Endothelial cell of umbilical vein (primary cell): Measurements from ENCODE around the gene VIPR2. TPM values are rescaled to one million over a fixed set of nuclear protein-coding genes. Genes with fewer than 3 reads are reported as not detected.

Experiments
- BruUV-seq: library from RNA; stranded (reverse); fragments of 400-500 nt; replicated peaks from 2 replicates; lab custom pipeline; 2021; lab: Mats Ljungman, UMichigan
- CTCF ChIA-PET: fragments of 300-600, 350-600 bp; sonication (Branson Sonifier 250); formaldehyde crosslinking; loops from one replicate; lab custom pipeline; 2021; ENCODE audit warnings: antibody characterized with exemption, inconsistent platforms; lab: Charles Lee
- POLR2A ChIA-PET: fragments of 300-600, 350-600 bp; sonication (Branson Sonifier 250); formaldehyde crosslinking; loops from one replicate; lab custom pipeline; 2021; ENCODE audit warnings: antibody characterized with exemption, inconsistent platforms; lab: Charles Lee
- DNase-seq: peaks from one replicate; pipeline ENCODE4 v3.0.0-alpha.2; 2011; ENCODE audit warnings: low read depth, low spot score
- FAIRE-seq: peaks from 2 replicates; lab custom pipeline; 2011; peaks lifted over from hg19 to GRCh38; lab: Jason Lieb, UNC
- H2AFZ ChIP-seq: 2 replicates; pipeline ENCODE4 v1.6.0; 2012; ENCODE audit warnings: low read depth, low read length, control low read depth, inconsistent platforms
- H3K27ac ChIP-seq: 2 replicates; pipeline ENCODE4 v1.5.1; 2011; ENCODE audit warnings: low read depth, mild to moderate bottlenecking, control low read depth, low read length, moderate library complexity; ENCODE audit not compliant: insufficient read depth
- H3K27me3 ChIP-seq, 2 experiments: 2 replicates each; pipeline versions ENCODE4 v1.6.0 to v1.6.1; 2011; ENCODE audit warnings: low read length in 2 of 2, mixed read lengths in 1 of 2; ENCODE audit not compliant: control insufficient read depth in 2 of 2, insufficient read depth in 2 of 2
- H3K36me3 ChIP-seq, 2 experiments: 2 replicates in 1 of 2; 3 replicates in 1 of 2; pipeline ENCODE4 v1.5.1; 2011; ENCODE audit warnings: low read length in 2 of 2, mild to moderate bottlenecking in 1 of 2, moderate library complexity in 1 of 2; ENCODE audit not compliant: control insufficient read depth in 2 of 2, insufficient read depth in 2 of 2; ENCODE audit errors: extremely low read depth in 1 of 2
- H3K4me1 ChIP-seq: 3 replicates; pipeline ENCODE4 v1.5.1; 2011; ENCODE audit warnings: mild to moderate bottlenecking, low read length; ENCODE audit not compliant: control insufficient read depth, insufficient read depth; ENCODE audit errors: extremely low read depth
- H3K4me2 ChIP-seq: 2 replicates; pipeline ENCODE4 v1.6.1; 2011; ENCODE audit warnings: low read length, control low read depth, mixed read lengths; ENCODE audit not compliant: insufficient read depth
- H3K4me3 ChIP-seq, 3 experiments: fragments of 200-600 bp in 1 of 3; sonication (generic), shearing (Covaris generic) in 1 of 3; replicated peaks in 1 of 3; 2 replicates each; pipeline ENCODE4 v1.5.1; 2011 to 2016; ENCODE audit warnings: control low read depth in 3 of 3, low read length in 3 of 3, mild to moderate bottlenecking in 2 of 3, inconsistent platforms in 1 of 3, low read depth in 1 of 3, moderate library complexity in 1 of 3; ENCODE audit not compliant: insufficient read depth in 1 of 3
- H3K79me2 ChIP-seq: 2 replicates; pipeline ENCODE4 v1.6.0; 2012; ENCODE audit warnings: low read length, inconsistent platforms; ENCODE audit not compliant: control insufficient read depth, insufficient read depth
- H3K9ac ChIP-seq: replicated peaks from 2 replicates; pipeline ENCODE3; 2011; ENCODE audit warnings: low read length, control low read depth; ENCODE audit not compliant: insufficient read depth; ENCODE audit errors: extremely low read depth
- H3K9me1 ChIP-seq: replicated peaks from 3 replicates; pipeline ENCODE4 v1.6.0; 2011; ENCODE audit warnings: mild to moderate bottlenecking, low read length; ENCODE audit not compliant: control insufficient read depth, insufficient read depth; ENCODE audit errors: extremely low read depth
- H3K9me3 ChIP-seq: replicated peaks from 2 replicates; pipeline ENCODE4 v1.5.1; 2012; ENCODE audit warnings: low read length, inconsistent platforms; ENCODE audit not compliant: control insufficient read depth, insufficient read depth
- H4K20me1 ChIP-seq: replicated peaks from 2 replicates; pipeline ENCODE3; 2011; ENCODE audit warnings: mild to moderate bottlenecking, low read length; ENCODE audit not compliant: control insufficient read depth, insufficient read depth; ENCODE audit errors: extremely low read depth
- EZH2 ChIP-seq: IDR thresholded peaks from 2 replicates; pipeline ENCODE4 v1.6.1; 2012; ENCODE audit warnings: borderline replicate concordance, low read depth, mild to moderate bottlenecking, moderate library complexity, low read length, inconsistent platforms; ENCODE audit not compliant: severe bottlenecking
- FOS ChIP-seq: IDR thresholded peaks from 2 replicates; pipeline ENCODE4 v1.6.1; 2011; ENCODE audit warnings: mild to moderate bottlenecking, low read length, moderate library complexity, borderline replicate concordance; ENCODE audit not compliant: insufficient read depth
- GATA2 ChIP-seq: IDR thresholded peaks from 2 replicates; pipeline ENCODE4 v1.7.0; 2011; ENCODE audit warnings: low read depth, mild to moderate bottlenecking, moderate library complexity, mixed read lengths, low read length; ENCODE audit not compliant: insufficient read length, insufficient read depth
- JUN ChIP-seq: IDR thresholded peaks from 2 replicates; pipeline ENCODE4 v1.6.1; 2011; ENCODE audit warnings: borderline replicate concordance, low read depth; ENCODE audit not compliant: insufficient read length, insufficient read depth
- MYC ChIP-seq: IDR thresholded peaks from one replicate; pipeline ENCODE4 v1.6.1; 2011; ENCODE audit warnings: mild to moderate bottlenecking, low read depth, low read length
- POLR2A ChIP-seq: IDR thresholded peaks from 2 replicates; pipeline ENCODE4 v1.6.1; 2012; ENCODE audit warnings: low read depth, mild to moderate bottlenecking, control low read depth, low read length
- POLR2AphosphoS5 ChIP-seq: IDR thresholded peaks from 2 replicates; pipeline ENCODE4 v1.6.1; 2012; ENCODE audit warnings: low read depth, mild to moderate bottlenecking, control low read depth, low read length, moderate library complexity; ENCODE audit not compliant: insufficient read depth
- dilution Hi-C: fragments of 300-500 bp; cut with MboI; formaldehyde crosslinking; loops from one replicate; pipeline ENCODE4 v1.15.0; 2019; ENCODE audit warnings: low sequenced_read_pairs; ENCODE audit not compliant: extremely low pct_ligation_motif_present
- intact Hi-C: fragments of 100-400 bp; cut with micrococcal nuclease; formaldehyde crosslinking; loops from one replicate; pipeline ENCODE4 v1.10.0; 2022
- polyA plus RNA-seq, 4 experiments: library from polyadenylated mRNA; depleted of rRNA in 3 of 4; stranded (reverse) in 3 of 4; unstranded in 1 of 4; fragments of >200 nt; gene quantifications; 2 replicates each; pipeline versions ENCODE4 v1.2.1 to v1.2.3, GENCODE V29; 2011 to 2012; ENCODE audit warnings: missing spikeins in 1 of 4
- total RNA-seq: library from RNA; stranded (reverse); gene quantifications from 2 replicates; pipeline ENCODE4 v1.2.3, GENCODE V29; 2021
- TF ChIP-seq, protein P1 (sequence below), 2 donors: IDR thresholded peaks; 1 replicate in 1 of 2; 2 replicates in 1 of 2; pipeline ENCODE4 v1.5.1; 2011; ENCODE audit warnings: low read length in 2 of 2, mild to moderate bottlenecking in 2 of 2, moderate library complexity in 2 of 2, control low read depth in 1 of 2, inconsistent platforms in 1 of 2, low read depth in 1 of 2; ENCODE audit not compliant: insufficient read depth in 1 of 2; ENCODE audit errors: extremely low read depth in 1 of 2
- TF ChIP-seq, protein P2 (sequence below): IDR thresholded peaks from 2 replicates; pipeline ENCODE4 v1.6.1; 2011; ENCODE audit not compliant: insufficient read depth, insufficient read length

Gene VIPR2
- total and polyA plus RNA-seq, 2 donors (not counting 3 experiments of a cell fraction or from before 2014, with no cell fraction given): not detected

DNA sequence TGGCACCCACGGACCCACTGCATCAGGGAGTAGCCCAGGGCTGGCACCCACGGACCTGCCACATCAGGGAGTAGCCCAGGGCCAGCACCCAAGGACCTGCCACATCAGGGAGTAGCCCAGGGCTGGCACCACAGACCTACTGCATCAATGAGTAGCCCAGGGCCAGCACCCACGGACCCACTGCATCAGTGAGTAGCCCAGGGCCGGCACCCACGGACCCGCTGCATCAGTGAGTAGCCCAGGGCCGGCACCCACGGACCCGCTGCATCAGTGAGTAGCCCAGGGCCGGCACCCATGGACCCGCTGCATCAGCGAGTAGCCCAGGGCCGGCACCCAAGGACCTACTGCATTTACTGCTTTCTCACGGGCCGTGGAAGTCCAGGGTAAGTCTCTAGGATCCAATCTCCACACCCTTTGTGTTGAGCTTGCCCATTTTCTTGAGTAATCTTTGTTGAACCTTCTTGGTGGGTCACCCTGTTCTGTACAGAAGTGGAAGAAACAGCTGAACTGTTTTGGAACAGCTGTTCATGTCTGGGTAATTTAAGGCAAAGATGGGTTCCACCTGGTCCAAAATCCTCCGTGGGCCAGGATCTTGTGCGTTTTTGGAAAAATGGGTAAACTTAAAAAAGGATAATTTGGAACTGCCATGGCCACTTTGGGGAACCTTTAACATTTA, 69.0 kb downstream of the VIPR2 start:
- no peak overlapping the region for H3K4me2 ChIP-seq
- H3K79me2 ChIP-seq: no peaks in the 10 kb centered on the region
- H3K27me3 ChIP-seq: no peaks in the 10 kb centered on the region
- FAIRE-seq (no peak), DNase-seq (no peak)
- POLR2A ChIA-PET: no interaction called here
- H3K9ac ChIP-seq: no peak overlapping the region
- CTCF ChIA-PET: no interaction called here
- no peaks in the 10 kb centered on the region for H3K36me3 ChIP-seq
- no peaks in the 10 kb centered on the region for H3K4me1 ChIP-seq
- H3K27ac ChIP-seq: no peak overlapping the region
- no peak overlapping the region for H3K4me3 ChIP-seq
- no peaks in the 10 kb centered on the region for H3K9me3 ChIP-seq
- H3K9me1 ChIP-seq: no peaks in the 10 kb centered on the region
- no TSS peak for BruUV-seq
- intact Hi-C loops: no loop called here
- no peak for TF ChIP-seq POLR2A
- no peak for TF ChIP-seq FOS
- H2AFZ ChIP-seq: no peak overlapping the region
- dilution Hi-C loops: no loop called here
- no peaks in the 10 kb centered on the region for H4K20me1 ChIP-seq

DNA sequence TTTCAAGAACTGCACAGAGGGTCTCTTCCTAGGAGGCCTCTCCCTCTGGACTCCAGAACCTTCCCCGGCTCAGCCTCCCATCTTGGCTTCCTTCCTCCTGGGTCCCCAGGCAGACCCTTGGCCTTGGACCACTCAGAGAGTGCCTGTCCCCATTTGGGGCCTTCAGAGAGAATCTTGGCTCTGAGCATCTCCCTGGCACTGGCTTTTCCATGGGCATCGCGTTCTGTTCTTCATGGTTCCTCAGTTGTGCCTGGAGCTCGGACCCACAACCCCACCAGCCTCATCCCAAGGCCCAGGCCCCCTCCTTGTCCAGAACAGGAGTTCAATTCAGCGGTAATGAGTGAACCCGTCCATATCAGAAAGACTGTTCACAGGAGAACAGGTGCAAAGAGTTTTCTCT, 73.4 kb downstream of the VIPR2 start:
- dilution Hi-C loops: no loop called here
- Histone ChIP-seq H3K4me2 (no peak overlapping the region), H3K27ac (no peak overlapping the region), H3K9me1 (no peaks in the 10 kb centered on the region), H3K9me3 (no peaks in the 10 kb centered on the region), H3K9ac (no peak overlapping the region), H3K79me2 (no peaks in the 10 kb centered on the region), H3K27me3 (no peaks in the 10 kb centered on the region), H3K4me3 (no peak overlapping the region), H3K36me3 (no peaks in the 10 kb centered on the region), H2AFZ (no peak overlapping the region), H3K4me1 (no peaks in the 10 kb centered on the region), H4K20me1 (no peaks in the 10 kb centered on the region)
- TF ChIP-seq FOS (no peak), GATA2 (no peak), MYC (no peak), JUN (no peak), POLR2AphosphoS5 (no peak), POLR2A (no peak), EZH2 (no peak)
- TF ChIP-seq, protein P1, sequence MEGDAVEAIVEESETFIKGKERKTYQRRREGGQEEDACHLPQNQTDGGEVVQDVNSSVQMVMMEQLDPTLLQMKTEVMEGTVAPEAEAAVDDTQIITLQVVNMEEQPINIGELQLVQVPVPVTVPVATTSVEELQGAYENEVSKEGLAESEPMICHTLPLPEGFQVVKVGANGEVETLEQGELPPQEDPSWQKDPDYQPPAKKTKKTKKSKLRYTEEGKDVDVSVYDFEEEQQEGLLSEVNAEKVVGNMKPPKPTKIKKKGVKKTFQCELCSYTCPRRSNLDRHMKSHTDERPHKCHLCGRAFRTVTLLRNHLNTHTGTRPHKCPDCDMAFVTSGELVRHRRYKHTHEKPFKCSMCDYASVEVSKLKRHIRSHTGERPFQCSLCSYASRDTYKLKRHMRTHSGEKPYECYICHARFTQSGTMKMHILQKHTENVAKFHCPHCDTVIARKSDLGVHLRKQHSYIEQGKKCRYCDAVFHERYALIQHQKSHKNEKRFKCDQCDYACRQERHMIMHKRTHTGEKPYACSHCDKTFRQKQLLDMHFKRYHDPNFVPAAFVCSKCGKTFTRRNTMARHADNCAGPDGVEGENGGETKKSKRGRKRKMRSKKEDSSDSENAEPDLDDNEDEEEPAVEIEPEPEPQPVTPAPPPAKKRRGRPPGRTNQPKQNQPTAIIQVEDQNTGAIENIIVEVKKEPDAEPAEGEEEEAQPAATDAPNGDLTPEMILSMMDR (IDR thresholded peaks at IDR 0.05; ENCODE audit: extremely low read depth in 1 of 2, insufficient read depth in 1 of 2, low read depth in 1 of 2, low read length in 2 of 2): no peak
- TF ChIP-seq, protein P2, sequence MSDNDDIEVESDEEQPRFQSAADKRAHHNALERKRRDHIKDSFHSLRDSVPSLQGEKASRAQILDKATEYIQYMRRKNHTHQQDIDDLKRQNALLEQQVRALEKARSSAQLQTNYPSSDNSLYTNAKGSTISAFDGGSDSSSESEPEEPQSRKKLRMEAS: no peak
- FAIRE-seq (no peak), DNase-seq (no peak)
- intact Hi-C loops: no loop called here
- ChIA-PET POLR2A (no interaction called here), CTCF (no interaction called here)
- BruUV-seq: no TSS peak
